Panc1 (cell line): ENCODE data around the gene CHRNG. TPM values are rescaled to one million over a fixed set of nuclear protein-coding genes. Genes with fewer than 3 reads are reported as not detected.

Experiments
- ATAC-seq: fragments of 200-7000 bp; cut with Tn5 transposase; 2 replicates; pipeline ENCODE4 v1.9.1; 2020; ENCODE audit warnings: mild to moderate bottlenecking, moderate library complexity
- BruUV-seq: library from RNA; stranded (reverse); fragments of 400-500 nt; replicated peaks from 2 replicates; lab custom pipeline; 2021; lab: Mats Ljungman, UMichigan
- CTCF ChIA-PET: fragments of 300-600 bp; sonication (Branson Sonifier 250); formaldehyde crosslinking; loops from one replicate; lab custom pipeline; 2022; ENCODE audit warnings: antibody characterized with exemption; lab: Charles Lee
- POLR2A ChIA-PET: fragments of 300-600 bp; sonication (Branson Sonifier 250); formaldehyde crosslinking; loops from one replicate; lab custom pipeline; 2022; ENCODE audit warnings: antibody characterized with exemption; lab: Charles Lee
- DNase-seq: peaks from one replicate; pipeline ENCODE4 v3.0.0-alpha.2; 2010; ENCODE audit warnings: low read depth, low spot score
- H3K27ac ChIP-seq: 2 replicates; pipeline ENCODE4 v1.5.1; 2011; ENCODE audit warnings: mild to moderate bottlenecking, low read length, inconsistent platforms
- H3K27me3 ChIP-seq: fragments of 200-500 bp; sonication (Bioruptor generic); 2 replicates; pipeline ENCODE4 v1.6.0; 2014; ENCODE audit warnings: low read length, inconsistent platforms; ENCODE audit not compliant: control insufficient read depth, insufficient read depth
- H3K36me3 ChIP-seq: fragments of 200-500 bp; sonication (Bioruptor generic); 2 replicates; pipeline ENCODE4 v1.5.1; 2014; ENCODE audit warnings: inconsistent platforms, mild to moderate bottlenecking, low read length, moderate library complexity; ENCODE audit not compliant: control insufficient read depth, insufficient read depth
- H3K4me1 ChIP-seq: 2 replicates; pipeline ENCODE4 v1.5.1; 2011; ENCODE audit warnings: inconsistent platforms, mild to moderate bottlenecking, low read length, moderate library complexity; ENCODE audit not compliant: control insufficient read depth, insufficient read depth
- H3K4me3 ChIP-seq, 2 experiments: 2 replicates each; pipeline ENCODE4 v1.5.1; 2011 to 2012; ENCODE audit warnings: low read depth in 2 of 2, low read length in 2 of 2, mild to moderate bottlenecking in 2 of 2, inconsistent platforms in 1 of 2, moderate library complexity in 1 of 2
- H3K9me3 ChIP-seq: fragments of 200-500 bp; sonication (Bioruptor generic); 2 replicates; pipeline ENCODE4 v1.5.1; 2014; ENCODE audit warnings: low read depth, mild to moderate bottlenecking, inconsistent platforms, low read length, moderate library complexity; ENCODE audit not compliant: control insufficient read depth, insufficient read depth
- CTCF ChIP-seq: fragments of 450-650 bp; IDR thresholded peaks from 2 replicates; pipeline ENCODE4 v1.5.1; 2017; ENCODE audit warnings: mild to moderate bottlenecking
- POLR2AphosphoS5 ChIP-seq: IDR thresholded peaks from 2 replicates; pipeline ENCODE4 v1.6.1; 2012; ENCODE audit warnings: mild to moderate bottlenecking, low read depth, low read length, moderate library complexity
- SIN3A ChIP-seq: IDR thresholded peaks from 2 replicates; pipeline ENCODE4 v1.6.1; 2012; ENCODE audit warnings: low read depth, mild to moderate bottlenecking, low read length, moderate library complexity, borderline replicate concordance; ENCODE audit not compliant: insufficient read depth
- TCF7L2 ChIP-seq: IDR thresholded peaks from 2 replicates; pipeline ENCODE4 v1.6.1; 2011; ENCODE audit warnings: mild to moderate bottlenecking, low read depth, low read length, inconsistent platforms
- in situ Hi-C: cut with HindIII; loops from 2 replicates; pipeline ENCODE4 v1.10.0; 2016; ENCODE audit warnings: low sequenced_read_pairs, low pct_unique_long_range_greater_than_20kb
- intact Hi-C: fragments of 100-400 bp; cut with micrococcal nuclease; formaldehyde crosslinking; loops from one replicate; pipeline ENCODE4 v1.10.0; 2022; ENCODE audit not compliant: unreplicated experiment
- total RNA-seq: library from RNA; stranded (reverse); gene quantifications from one replicate; pipeline ENCODE4 v1.2.1, GENCODE V29; 2021; ENCODE audit not compliant: unreplicated experiment
- TF ChIP-seq, protein P1 (sequence below), 2 experiments: IDR thresholded peaks; 2 replicates each; pipeline ENCODE4 v1.6.1; 2011 to 2012; ENCODE audit warnings: low read depth in 2 of 2, control low read depth in 1 of 2, low read length in 1 of 2, mild to moderate bottlenecking in 1 of 2, moderate library complexity in 1 of 2; ENCODE audit not compliant: insufficient read depth in 1 of 2

CHRNG gene
- total RNA-seq, 1 experiment from 2014 or later = not detected

DNA sequence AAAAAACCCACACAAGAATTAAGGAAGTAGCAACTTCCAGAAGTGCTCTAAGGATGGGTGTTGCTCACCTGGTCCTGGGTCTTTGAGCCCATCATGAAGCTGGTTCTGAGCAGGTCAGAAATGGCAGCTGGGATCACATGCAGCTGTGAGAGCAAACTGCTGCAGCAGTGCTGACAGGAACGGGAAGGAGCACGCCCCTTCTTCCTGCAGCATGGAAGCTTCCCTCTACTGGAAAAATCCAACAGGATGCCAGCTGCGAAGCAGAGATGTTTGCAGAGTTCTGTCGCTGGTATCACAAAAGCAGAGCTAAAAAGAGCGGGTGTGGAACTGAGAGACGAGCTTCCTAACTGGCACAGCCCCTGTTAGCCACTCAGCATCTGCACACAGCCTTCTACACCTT lies 44.7 kb downstream of the CHRNG start:
- no peaks in the 10 kb centered on the region for H3K27me3 ChIP-seq
- peaks cover 2% of the 10 kb centered on the region; the same call in 1 of the 2 replicates for H3K36me3 ChIP-seq
- DNase-seq = no peak
- ChIA-PET CTCF (no interaction called here), POLR2A (no interaction called here)
- H3K4me3 ChIP-seq = no peak overlapping the region
- BruUV-seq = no TSS peak
- TF ChIP-seq SIN3A (no peak), CTCF (no peak)
- intact Hi-C loops (no loop called here), in situ Hi-C loops (no loop called here)
- no peaks in the 10 kb centered on the region for H3K4me1 ChIP-seq
- H3K9me3 ChIP-seq = no peaks in the 10 kb centered on the region
- no peak for ATAC-seq
- no peak overlapping the region for H3K27ac ChIP-seq

- no peak for DNase-seq
- POLR2A ChIA-PET = no interaction called here
- intact Hi-C loops = no loop called here
These were observed 47.5 kb downstream of the CHRNG start for GRCh38 chr2:232586943-232587505.

More at GRCh38 chr2:232586943-232587505, 47.5 kb downstream of the CHRNG start:
- no peaks in the 10 kb centered on the region for H3K9me3 ChIP-seq
- H3K27me3 ChIP-seq = no peaks in the 10 kb centered on the region
- TF ChIP-seq, protein P1, sequence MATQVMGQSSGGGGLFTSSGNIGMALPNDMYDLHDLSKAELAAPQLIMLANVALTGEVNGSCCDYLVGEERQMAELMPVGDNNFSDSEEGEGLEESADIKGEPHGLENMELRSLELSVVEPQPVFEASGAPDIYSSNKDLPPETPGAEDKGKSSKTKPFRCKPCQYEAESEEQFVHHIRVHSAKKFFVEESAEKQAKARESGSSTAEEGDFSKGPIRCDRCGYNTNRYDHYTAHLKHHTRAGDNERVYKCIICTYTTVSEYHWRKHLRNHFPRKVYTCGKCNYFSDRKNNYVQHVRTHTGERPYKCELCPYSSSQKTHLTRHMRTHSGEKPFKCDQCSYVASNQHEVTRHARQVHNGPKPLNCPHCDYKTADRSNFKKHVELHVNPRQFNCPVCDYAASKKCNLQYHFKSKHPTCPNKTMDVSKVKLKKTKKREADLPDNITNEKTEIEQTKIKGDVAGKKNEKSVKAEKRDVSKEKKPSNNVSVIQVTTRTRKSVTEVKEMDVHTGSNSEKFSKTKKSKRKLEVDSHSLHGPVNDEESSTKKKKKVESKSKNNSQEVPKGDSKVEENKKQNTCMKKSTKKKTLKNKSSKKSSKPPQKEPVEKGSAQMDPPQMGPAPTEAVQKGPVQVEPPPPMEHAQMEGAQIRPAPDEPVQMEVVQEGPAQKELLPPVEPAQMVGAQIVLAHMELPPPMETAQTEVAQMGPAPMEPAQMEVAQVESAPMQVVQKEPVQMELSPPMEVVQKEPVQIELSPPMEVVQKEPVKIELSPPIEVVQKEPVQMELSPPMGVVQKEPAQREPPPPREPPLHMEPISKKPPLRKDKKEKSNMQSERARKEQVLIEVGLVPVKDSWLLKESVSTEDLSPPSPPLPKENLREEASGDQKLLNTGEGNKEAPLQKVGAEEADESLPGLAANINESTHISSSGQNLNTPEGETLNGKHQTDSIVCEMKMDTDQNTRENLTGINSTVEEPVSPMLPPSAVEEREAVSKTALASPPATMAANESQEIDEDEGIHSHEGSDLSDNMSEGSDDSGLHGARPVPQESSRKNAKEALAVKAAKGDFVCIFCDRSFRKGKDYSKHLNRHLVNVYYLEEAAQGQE (IDR thresholded peaks at IDR 0.05; ENCODE audit: insufficient read depth in 1 of 2, low read depth in 2 of 2, low read length in 1 of 2) = no peak
- TF ChIP-seq POLR2AphosphoS5 = no peak
- no peak for TF ChIP-seq SIN3A
- no peak for TF ChIP-seq CTCF
- TF ChIP-seq TCF7L2 = no peak
- H3K4me1 ChIP-seq = no peaks in the 10 kb centered on the region
- no peak for ATAC-seq
- H3K27ac ChIP-seq = no peak overlapping the region
- CTCF ChIA-PET = interaction anchor here (0.7 kb wide), 1 partner anchor 112 kb away, joined by 4 read pairs; no protein-coding TSS in a partner anchor
- in situ Hi-C loops = no loop called here
- peaks cover 2% of the 10 kb centered on the region; the same call in 1 of the 2 replicates for H3K36me3 ChIP-seq
- no TSS peak for BruUV-seq
- no peak overlapping the region for H3K4me3 ChIP-seq
